CD4-positive, alpha-beta T cell treated with Interleukin-1 beta for 1 hour (primary cell): ENCODE results near the gene MAP1LC3B.

Experiments
- DNase-seq, 2 donors: peaks; one replicate each; pipeline ENCODE4 v3.0.0-alpha.2; 2020 to 2022

Gene MAP1LC3B

GRCh38 chr16:87411375-87412271, 19.5 kb downstream of the MAP1LC3B start:
- no peak for DNase-seq

- DNase-seq = no peak
Observed at GRCh38 chr16:87412371-87412995, 20.3 kb downstream of the MAP1LC3B start.

- no peak for DNase-seq
Observed at GRCh38 chr16:87412996-87413421, 20.9 kb downstream of the MAP1LC3B start.

- DNase-seq = no peak
Observed at GRCh38 chr16:87414251-87414680, 22.1 kb downstream of the MAP1LC3B start.

- no peak for DNase-seq
Observed at GRCh38 chr16:87415441-87415840, 23.3 kb downstream of the MAP1LC3B start.

- peak in 1 of 2 donors; percentile 29 for DNase-seq
Observed at GRCh38 chr16:87416826-87417527, 24.8 kb downstream of the MAP1LC3B start.

GRCh38 chr16:87417528-87417910, 25.4 kb downstream of the MAP1LC3B start:
- DNase-seq = no peak

- DNase-seq = no peak
Observed at GRCh38 chr16:87418216-87418615, 26.1 kb downstream of the MAP1LC3B start.

GRCh38 chr16:87418644-87419043, 26.5 kb downstream of the MAP1LC3B start:
- DNase-seq = no peak

- no peak for DNase-seq
Observed at GRCh38 chr16:87420026-87421002, 28.2 kb downstream of the MAP1LC3B start.

- no peak for DNase-seq
Observed at GRCh38 chr16:87421003-87421912, 29.1 kb downstream of the MAP1LC3B start.

- no peak for DNase-seq
Observed at GRCh38 chr16:87422106-87422505, 30.0 kb downstream of the MAP1LC3B start.

- DNase-seq = no peak
Observed at GRCh38 chr16:87423429-87423828, 31.3 kb downstream of the MAP1LC3B start.

- no peak for DNase-seq
Observed at GRCh38 chr16:87424266-87424665, 32.1 kb downstream of the MAP1LC3B start.

GRCh38 chr16:87425941-87426340, 33.8 kb downstream of the MAP1LC3B start:
- DNase-seq = no peak

- no peak for DNase-seq
Observed at GRCh38 chr16:87426423-87427215, 34.5 kb downstream of the MAP1LC3B start.

GRCh38 chr16:87431926-87432325, 39.8 kb downstream of the MAP1LC3B start:
- no peak for DNase-seq

GRCh38 chr16:87432330-87432915, 40.3 kb downstream of the MAP1LC3B start:
- DNase-seq = no peak

- no peak for DNase-seq
Observed at GRCh38 chr16:87434146-87434667, 42.1 kb downstream of the MAP1LC3B start.
